H1 (cell line): ENCODE data around the gene MYO9A. TPM values are rescaled to one million over a fixed set of nuclear protein-coding genes. Genes with fewer than 3 reads are reported as not detected.

Source experiments
- CTCF ChIA-PET: fragments of 300-600 bp; sonication (Branson Sonifier 250); formaldehyde crosslinking; loops from one replicate; lab custom pipeline; 2021; ENCODE audit not compliant: partially characterized antibody; lab: Charles Lee
- POLR2A ChIA-PET: fragments of 300-600 bp; sonication (Branson Sonifier 250); formaldehyde crosslinking; loops from one replicate; lab custom pipeline; 2021; ENCODE audit warnings: inconsistent platforms; ENCODE audit not compliant: partially characterized antibody; lab: Charles Lee
- DNase-seq, 2 experiments: peaks; one replicate each; pipeline versions ENCODE4 v3.0.0 to v3.0.0-alpha.2; 2010 to 2022; ENCODE audit warnings: low spot score in 2 of 2, low read depth in 1 of 2, mixed read lengths in 1 of 2
- FAIRE-seq: peaks from 2 replicates; lab custom pipeline; 2011; peaks lifted over from hg19 to GRCh38; lab: Jason Lieb, UNC
- H2AFZ ChIP-seq: 2 replicates; pipeline ENCODE4 v1.8.1; 2012; ENCODE audit warnings: low read length, inconsistent platforms
- H2AK5ac ChIP-seq: 2 replicates; pipeline ENCODE4 v1.6.1; 2013; ENCODE audit warnings: low read depth, low read length
- H2BK120ac ChIP-seq: replicated peaks from 2 replicates; pipeline ENCODE3; 2013; ENCODE audit warnings: low read depth, low read length, inconsistent platforms
- H2BK12ac ChIP-seq: 2 replicates; pipeline ENCODE4 v1.6.1; 2013; ENCODE audit warnings: low read depth, low read length
- H2BK15ac ChIP-seq: 2 replicates; pipeline ENCODE4 v1.6.1; 2013; ENCODE audit warnings: low read length
- H2BK20ac ChIP-seq: 2 replicates; pipeline ENCODE4 v1.6.1; 2013; ENCODE audit warnings: low read length
- H2BK5ac ChIP-seq: 2 replicates; pipeline ENCODE4 v1.6.1; 2013; ENCODE audit warnings: low read depth, low read length
- H3K14ac ChIP-seq: 2 replicates; pipeline ENCODE4 v1.6.1; 2013; ENCODE audit warnings: inconsistent platforms; ENCODE audit not compliant: insufficient read length
- H3K18ac ChIP-seq: 2 replicates; pipeline ENCODE4 v1.6.1; 2013; ENCODE audit warnings: low read length; ENCODE audit errors: extremely low read depth
- H3K23ac ChIP-seq: 2 replicates; pipeline ENCODE4 v1.6.1; 2013; ENCODE audit warnings: inconsistent platforms; ENCODE audit not compliant: insufficient read length
- H3K23me2 ChIP-seq: 2 replicates; pipeline ENCODE4 v1.6.1; 2013; ENCODE audit warnings: low read depth, low read length
- H3K27ac ChIP-seq: 2 replicates; pipeline ENCODE4 v1.6.1; 2011; ENCODE audit warnings: low read depth, low read length, inconsistent platforms
- H3K27me3 ChIP-seq, 4 experiments: replicated peaks in 1 of 4; 1 replicate in 1 of 4; 2 replicates in 3 of 4; pipeline versions ENCODE4 v1.6.1 to v1.8.1; 2011 to 2013; ENCODE audit warnings: low read length in 3 of 4, mild to moderate bottlenecking in 3 of 4, inconsistent platforms in 2 of 4, mixed read lengths in 2 of 4, moderate library complexity in 1 of 4; ENCODE audit not compliant: control insufficient read depth in 3 of 4, insufficient read depth in 3 of 4; ENCODE audit errors: extremely low read depth in 1 of 4
- H3K36me3 ChIP-seq, 4 experiments: 2 replicates each; pipeline versions ENCODE4 v1.6.1 to v1.8.1; 2011 to 2013; ENCODE audit warnings: mild to moderate bottlenecking in 4 of 4, low read length in 3 of 4, moderate library complexity in 2 of 4, control low read depth in 1 of 4, inconsistent platforms in 1 of 4; ENCODE audit not compliant: insufficient read depth in 4 of 4, control insufficient read depth in 2 of 4
- H3K4ac ChIP-seq: replicated peaks from 2 replicates; pipeline ENCODE3; 2013; ENCODE audit warnings: low read length, low read depth, mixed read lengths, inconsistent platforms; ENCODE audit not compliant: insufficient read length
- H3K4me1 ChIP-seq, 4 experiments: replicated peaks in 1 of 4; 1 replicate in 1 of 4; 2 replicates in 3 of 4; pipeline versions ENCODE4 v1.6.1 to v1.8.1; 2011 to 2013; ENCODE audit warnings: low read length in 3 of 4, inconsistent platforms in 2 of 4, mixed read lengths in 1 of 4; ENCODE audit not compliant: insufficient read depth in 4 of 4, control insufficient read depth in 3 of 4
- H3K4me2 ChIP-seq, 2 experiments: 2 replicates each; pipeline versions ENCODE4 v1.6.1 to v1.8.1; 2011 to 2013; ENCODE audit warnings: low read depth in 2 of 2, low read length in 2 of 2, control low read depth in 1 of 2, inconsistent platforms in 1 of 2, mild to moderate bottlenecking in 1 of 2; ENCODE audit not compliant: insufficient read depth in 1 of 2
- H3K4me3 ChIP-seq, 4 experiments: fragments of 200-600, 300-600 bp in 1 of 4; sonication (generic), shearing (Covaris generic), sonication (Bioruptor Twin) in 1 of 4; 2 replicates each; pipeline versions ENCODE4 v1.5.1 to v1.8.1; 2011 to 2016; ENCODE audit warnings: low read length in 4 of 4, low read depth in 3 of 4, control low read depth in 2 of 4, inconsistent platforms in 2 of 4, mild to moderate bottlenecking in 2 of 4, mixed read lengths in 1 of 4, moderate library complexity in 1 of 4; ENCODE audit not compliant: insufficient read depth in 2 of 4; ENCODE audit errors: extremely low read depth in 1 of 4
- H3K56ac ChIP-seq: replicated peaks from 2 replicates; pipeline ENCODE3; 2013; ENCODE audit warnings: low read depth, mild to moderate bottlenecking, mixed read lengths, low read length, inconsistent platforms; ENCODE audit not compliant: insufficient read length
- H3K79me1 ChIP-seq: 2 replicates; pipeline ENCODE4 v1.6.1; 2013; ENCODE audit warnings: low read depth, low read length, control low read depth
- H3K79me2 ChIP-seq, 2 experiments: 2 replicates each; pipeline versions ENCODE4 v1.6.1 to v1.8.1; 2012 to 2013; ENCODE audit warnings: low read length in 2 of 2, mild to moderate bottlenecking in 2 of 2, inconsistent platforms in 1 of 2; ENCODE audit not compliant: insufficient read depth in 2 of 2, control insufficient read depth in 1 of 2
- H3K9ac ChIP-seq, 4 experiments: replicated peaks in 1 of 4; 1 replicate in 1 of 4; 2 replicates in 3 of 4; pipeline versions ENCODE4 v1.6.1 to v1.8.1; 2011 to 2013; ENCODE audit warnings: low read depth in 3 of 4, low read length in 3 of 4, control low read depth in 2 of 4, mild to moderate bottlenecking in 2 of 4, moderate library complexity in 2 of 4, inconsistent platforms in 1 of 4; ENCODE audit errors: extremely low read depth in 1 of 4
- H3K9me3 ChIP-seq, 2 experiments: 2 replicates each; pipeline versions ENCODE4 v1.6.1 to v1.8.1; 2012 to 2013; ENCODE audit warnings: mild to moderate bottlenecking in 2 of 2, moderate library complexity in 2 of 2, control low read depth in 1 of 2, inconsistent platforms in 1 of 2, low read depth in 1 of 2, low read length in 1 of 2, mixed read lengths in 1 of 2; ENCODE audit not compliant: insufficient read depth in 2 of 2
- H4K20me1 ChIP-seq, 2 experiments: replicated peaks in 1 of 2; 2 replicates each; pipeline versions ENCODE3 to v1.8.1; 2011 to 2013; ENCODE audit warnings: inconsistent platforms in 2 of 2, low read length in 2 of 2, mild to moderate bottlenecking in 1 of 2; ENCODE audit not compliant: insufficient read depth in 2 of 2, control insufficient read depth in 1 of 2
- H4K5ac ChIP-seq: 2 replicates; pipeline ENCODE4 v1.6.1; 2013; ENCODE audit warnings: low read length, low read depth, mixed read lengths, inconsistent platforms; ENCODE audit not compliant: insufficient read length
- H4K8ac ChIP-seq: 2 replicates; pipeline ENCODE4 v1.8.0; 2013; ENCODE audit warnings: mild to moderate bottlenecking, moderate library complexity, low read length, inconsistent platforms; ENCODE audit not compliant: insufficient read depth; ENCODE audit errors: extremely low read depth
- H4K91ac ChIP-seq: replicated peaks from 2 replicates; pipeline ENCODE3; 2013; ENCODE audit warnings: low read length, mixed read lengths, inconsistent platforms; ENCODE audit not compliant: insufficient read length
- ATF3 ChIP-seq: IDR thresholded peaks from 2 replicates; pipeline ENCODE4 v1.6.1; 2011; ENCODE audit warnings: low read depth, mild to moderate bottlenecking, low read length; ENCODE audit not compliant: insufficient read depth
- BACH1 ChIP-seq: IDR thresholded peaks from 2 replicates; pipeline ENCODE4 v1.6.1; 2012; ENCODE audit warnings: low read length, improper control_type of control experiment
- FOSL1 ChIP-seq: IDR thresholded peaks from 2 replicates; pipeline ENCODE4 v1.6.1; 2011; ENCODE audit warnings: mild to moderate bottlenecking, low read depth, low read length, moderate library complexity; ENCODE audit not compliant: insufficient read depth
- GABPA ChIP-seq: IDR thresholded peaks from 2 replicates; pipeline ENCODE4 v1.6.1; 2011; ENCODE audit warnings: mild to moderate bottlenecking, low read length, moderate library complexity, borderline replicate concordance; ENCODE audit not compliant: insufficient read depth
- GTF2F1 ChIP-seq: IDR thresholded peaks from 2 replicates; pipeline ENCODE4 v1.6.1; 2012; ENCODE audit warnings: low read depth, low read length, improper control_type of control experiment, borderline replicate concordance
- TAF7 ChIP-seq: optimal IDR thresholded peaks from 2 replicates; pipeline ENCODE3; 2011; ENCODE audit warnings: low read depth, mild to moderate bottlenecking, inconsistent platforms, low read length, moderate library complexity, borderline replicate concordance
- TBP ChIP-seq: IDR thresholded peaks from 2 replicates; pipeline ENCODE4 v1.6.1; 2011; ENCODE audit warnings: low read depth, low read length, improper control_type of control experiment
- WGBS, 2 experiments: shearing (Covaris generic) in 1 of 2; methylation state at CpG; one replicate each; pipeline versions ENCODE4 v1.1.6 to v1.1.7; 2013 to 2015; ENCODE audit warnings: low lambda C conversion rate in 2 of 2, mixed read lengths in 2 of 2, inconsistent platforms in 1 of 2, low coverage in 1 of 2, missing lambda C conversion rate in 1 of 2; ENCODE audit not compliant: insufficient replicate concordance in 2 of 2, insufficient coverage in 1 of 2, insufficient read length in 1 of 2; ENCODE audit errors: extremely low coverage in 1 of 2, missing lambda C conversion rate in 1 of 2; 5-methylcytosine and 5-hydroxymethylcytosine counted together
- polyA plus RNA-seq, 7 experiments: library from polyadenylated mRNA; depleted of rRNA in 3 of 7; stranded (reverse) in 5 of 7; unstranded in 2 of 7; fragments of >200 nt in 5 of 7; fragments of 200-250 nt in 2 of 7; gene quantifications; 1 replicate in 5 of 7; 2 replicates in 1 of 7; 4 replicates in 1 of 7; pipeline versions ENCODE4 v1.2.1 to v1.2.3, GENCODE V29; 2011 to 2013; ENCODE audit warnings: missing spikeins in 2 of 7, mixed read lengths in 2 of 7
- total RNA-seq: library from RNA; stranded (reverse); fragmentation: NEBNext Ultra II Directional; extraction: Animal tissue kit (Norgen Biotek cat#: 25700); gene quantifications from 2 replicates; pipeline ENCODE4 v1.2.1, GENCODE V29; 2021
- TF ChIP-seq, protein P1 (sequence below): IDR thresholded peaks from 2 replicates; pipeline ENCODE4 v1.6.1; 2012; ENCODE audit warnings: inconsistent platforms

The MYO9A gene
- total and polyA plus RNA-seq, 2 of the 8 experiments (the other 6 are each of a cell fraction or from before 2014, with no cell fraction given): 3.9 to 26.0 TPM

DNA sequence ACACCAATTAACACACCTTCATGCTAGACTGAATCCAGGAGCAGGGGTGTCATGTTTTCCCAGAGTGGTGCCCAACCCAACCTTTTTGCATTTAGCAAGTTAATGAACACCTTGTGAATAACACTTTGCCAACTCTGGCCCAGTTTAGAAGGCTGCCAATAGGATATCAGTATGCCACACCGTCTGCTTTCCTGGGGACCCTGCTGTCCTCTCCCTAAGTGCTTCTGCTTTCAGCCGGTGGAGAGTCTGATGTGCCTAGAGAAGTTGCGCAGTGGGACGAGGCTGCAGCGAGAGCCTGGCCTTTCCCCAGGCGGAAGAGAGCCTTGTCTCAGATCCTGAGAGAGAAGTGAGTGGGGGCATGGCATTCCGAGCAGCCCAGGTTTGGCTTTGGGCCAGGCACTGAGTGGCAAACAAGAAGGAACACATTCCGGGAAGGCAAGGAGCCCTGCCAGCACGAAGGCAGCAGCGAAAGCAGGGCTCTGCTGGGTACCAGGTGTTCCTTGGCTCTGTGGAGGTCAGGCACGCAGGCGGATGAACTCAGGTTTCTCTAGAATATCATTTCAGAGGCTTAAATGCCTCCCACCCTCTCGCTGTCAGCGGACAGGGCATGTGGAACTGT lies 37.2 kb upstream of the MYO9A start:
- H2BK5ac ChIP-seq: no peak overlapping the region
- no peaks in the 10 kb centered on the region for H3K79me2 ChIP-seq
- H2BK12ac ChIP-seq: 0 out of 2 replicates have a peak overlapping the region, but pooled peaks have one; percentile 50
- H3K56ac ChIP-seq: no peak overlapping the region
- DNase-seq (peak in 1 of 2 experiments; percentile 51), FAIRE-seq (no peak)
- H3K79me1 ChIP-seq: no peaks in the 10 kb centered on the region
- no peak overlapping the region; the same call in 1 of the 2 replicates for H4K8ac ChIP-seq
- peak overlapping the region in 1 of 2 experiments; percentile 0; a peak in 1 of 4 replicates for H3K4me2 ChIP-seq
- peak overlapping the region; percentile 98 for H2AFZ ChIP-seq
- peak overlapping the region; percentile 40; the same call in 1 of the 2 replicates for H2BK15ac ChIP-seq
- H3K18ac ChIP-seq: peak overlapping the region; percentile 24; the same call in 1 of the 2 replicates
- no peaks in the 10 kb centered on the region for H4K20me1 ChIP-seq
- 84% methylated on average over 14 of the region's 14 CpGs; no CpG with 5 or more reads in 1 of the 2 experiments for WGBS, 2 experiments
- H3K23ac ChIP-seq: no peak overlapping the region
- H4K91ac ChIP-seq: no peak overlapping the region
- H2BK20ac ChIP-seq: no peak overlapping the region
- no peak overlapping the region for H4K5ac ChIP-seq
- no peak overlapping the region for H3K4me3 ChIP-seq
- no peaks in the 10 kb centered on the region; the same call in 1 of the 2 replicates for H3K23me2 ChIP-seq
- POLR2A ChIA-PET: no interaction called here
- H3K9me3 ChIP-seq: no peaks in the 10 kb centered on the region
- no peaks in the 10 kb centered on the region for H3K4me1 ChIP-seq
- no peak overlapping the region for H3K9ac ChIP-seq
- no peaks in the 10 kb centered on the region for H3K36me3 ChIP-seq
- H3K27ac ChIP-seq: no peak overlapping the region
- peaks cover 0 to 4% (median 0%) of the 10 kb centered on the region in 4 experiments; a peak in 2 of 7 replicates for H3K27me3 ChIP-seq
- no peak overlapping the region for H3K14ac ChIP-seq
- CTCF ChIA-PET: interaction anchor here (0.6 to 2.5 kb wide), 10 partner anchors 9 to 479 kb away, joined by 3 to 21 read pairs (median 8); no protein-coding TSS in a partner anchor
- H3K4ac ChIP-seq: no peak overlapping the region
- H2AK5ac ChIP-seq: no peak overlapping the region
- H2BK120ac ChIP-seq: no peak overlapping the region
- TF ChIP-seq TAF7: no peak
- TF ChIP-seq TBP: no peak
- TF ChIP-seq, protein P1, sequence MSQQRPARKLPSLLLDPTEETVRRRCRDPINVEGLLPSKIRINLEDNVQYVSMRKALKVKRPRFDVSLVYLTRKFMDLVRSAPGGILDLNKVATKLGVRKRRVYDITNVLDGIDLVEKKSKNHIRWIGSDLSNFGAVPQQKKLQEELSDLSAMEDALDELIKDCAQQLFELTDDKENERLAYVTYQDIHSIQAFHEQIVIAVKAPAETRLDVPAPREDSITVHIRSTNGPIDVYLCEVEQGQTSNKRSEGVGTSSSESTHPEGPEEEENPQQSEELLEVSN: no peak
- TF ChIP-seq GTF2F1: no peak
- no peak for TF ChIP-seq FOSL1
- no peak for TF ChIP-seq GABPA
- TF ChIP-seq BACH1: no peak
- TF ChIP-seq ATF3: no peak
